GM12875 (cell line): ENCODE measurements around the gene P3R3URF.

Source experiments
- H3K4me3 ChIP-seq: one replicate; pipeline ENCODE4 v1.5.1; 2011; ENCODE audit warnings: low read depth, low read length, control low read depth
- CTCF ChIP-seq: IDR thresholded peaks from 2 replicates; pipeline ENCODE4 v1.5.1; 2011; ENCODE audit warnings: low read depth, mild to moderate bottlenecking, control low read depth, inconsistent platforms, low read length, moderate library complexity, borderline replicate concordance; ENCODE audit not compliant: insufficient read depth

Gene P3R3URF

GRCh38 chr1:46159516-46159915 is 16.8 kb downstream of the P3R3URF start:
- no peak for TF ChIP-seq CTCF

GRCh38 chr1:46158312-46159281 is 17.7 kb downstream of the P3R3URF start:
- H3K4me3 ChIP-seq, result no peak overlapping the region
- no peak for TF ChIP-seq CTCF

More at GRCh38 chr1:46159516-46159915, 16.8 kb downstream of the P3R3URF start:
- no peak overlapping the region for H3K4me3 ChIP-seq

- H3K4me3 ChIP-seq, result no peak overlapping the region
- TF ChIP-seq CTCF, result no peak
These were observed 18.4 kb downstream of the P3R3URF start for GRCh38 chr1:46157916-46158311.

- TF ChIP-seq CTCF, result no peak
- no peak overlapping the region for H3K4me3 ChIP-seq
These were observed 22.6 kb downstream of the P3R3URF start for GRCh38 chr1:46153732-46154131.

GRCh38 chr1:46153228-46153627 is 23.1 kb downstream of the P3R3URF start:
- H3K4me3 ChIP-seq, result no peak overlapping the region
- TF ChIP-seq CTCF, result no peak

- H3K4me3 ChIP-seq, result no peak overlapping the region
These were observed 24.3 kb downstream of the P3R3URF start for GRCh38 chr1:46152016-46152415.

More at GRCh38 chr1:46152016-46152415, 24.3 kb downstream of the P3R3URF start:
- TF ChIP-seq CTCF, result no peak
